ENCODE results near the gene RBPMS2.

- TF ChIP-seq RARB (CRISPR knock-in tag; IDR thresholded peaks at IDR 0.05) = no peak
- TF ChIP-seq POLR2A (IDR thresholded peaks at IDR 0.05; ENCODE audit: low read length) = no peak
- TF ChIP-seq MYC (IDR thresholded peaks at IDR 0.05; ENCODE audit: borderline replicate concordance, low read length) = no peak
- TF ChIP-seq, protein P1, sequence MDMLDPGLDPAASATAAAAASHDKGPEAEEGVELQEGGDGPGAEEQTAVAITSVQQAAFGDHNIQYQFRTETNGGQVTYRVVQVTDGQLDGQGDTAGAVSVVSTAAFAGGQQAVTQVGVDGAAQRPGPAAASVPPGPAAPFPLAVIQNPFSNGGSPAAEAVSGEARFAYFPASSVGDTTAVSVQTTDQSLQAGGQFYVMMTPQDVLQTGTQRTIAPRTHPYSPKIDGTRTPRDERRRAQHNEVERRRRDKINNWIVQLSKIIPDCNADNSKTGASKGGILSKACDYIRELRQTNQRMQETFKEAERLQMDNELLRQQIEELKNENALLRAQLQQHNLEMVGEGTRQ (IDR thresholded peaks at IDR 0.05) = no peak
- TF ChIP-seq RNF2 (IDR thresholded peaks at IDR 0.05; ENCODE audit: borderline replicate concordance, low read depth) = no peak
- no peak for TF ChIP-seq CTCF (IDR thresholded peaks at IDR 0.05)
- TF ChIP-seq EP300 (IDR thresholded peaks at IDR 0.05) = no peak
- TF ChIP-seq, protein P2, sequence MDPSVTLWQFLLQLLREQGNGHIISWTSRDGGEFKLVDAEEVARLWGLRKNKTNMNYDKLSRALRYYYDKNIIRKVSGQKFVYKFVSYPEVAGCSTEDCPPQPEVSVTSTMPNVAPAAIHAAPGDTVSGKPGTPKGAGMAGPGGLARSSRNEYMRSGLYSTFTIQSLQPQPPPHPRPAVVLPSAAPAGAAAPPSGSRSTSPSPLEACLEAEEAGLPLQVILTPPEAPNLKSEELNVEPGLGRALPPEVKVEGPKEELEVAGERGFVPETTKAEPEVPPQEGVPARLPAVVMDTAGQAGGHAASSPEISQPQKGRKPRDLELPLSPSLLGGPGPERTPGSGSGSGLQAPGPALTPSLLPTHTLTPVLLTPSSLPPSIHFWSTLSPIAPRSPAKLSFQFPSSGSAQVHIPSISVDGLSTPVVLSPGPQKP (IDR thresholded peaks at IDR 0.05; ENCODE audit: low read depth, low read length) = no peak
- TF ChIP-seq, protein P3, sequence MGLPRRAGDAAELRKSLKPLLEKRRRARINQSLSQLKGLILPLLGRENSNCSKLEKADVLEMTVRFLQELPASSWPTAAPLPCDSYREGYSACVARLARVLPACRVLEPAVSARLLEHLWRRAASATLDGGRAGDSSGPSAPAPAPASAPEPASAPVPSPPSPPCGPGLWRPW (IDR thresholded peaks at IDR 0.05) = no peak
- TF ChIP-seq HOXA7 (CRISPR knock-in tag; IDR thresholded peaks at IDR 0.05) = no peak
- no peak for TF ChIP-seq REST (IDR thresholded peaks at IDR 0.05)
- TF ChIP-seq TFCP2L1 (CRISPR knock-in tag; IDR thresholded peaks at IDR 0.05) = no peak
- TF ChIP-seq BCL3 (IDR thresholded peaks at IDR 0.05) = no peak
- TF ChIP-seq RAD21 (conservative IDR thresholded peaks at IDR 0.05 in 1 of 2, IDR thresholded peaks at IDR 0.05 in 1 of 2) = no peak
These were observed 61.8 kb downstream of the RBPMS2 start for GRCh38 chr15:64713592-64713991.
